KMS-11 (cell line): ENCODE results near the gene DTD2.
"Not testable (repeated sequence)": the region's sequence is repeated elsewhere in the genome, so short reads cannot be mapped to it uniquely, and the experiment has no call there.

ENCODE experiments used
- H2AFZ ChIP-seq: fragments of 200-600 bp; sonication (generic); 2 replicates; pipeline ENCODE4 v1.6.1; 2016; ENCODE audit warnings: antibody characterized with exemption, mixed run types, low read depth
- H3K27ac ChIP-seq: fragments of 200-600 bp; sonication (generic); 2 replicates; pipeline ENCODE4 v1.6.1; 2016; ENCODE audit warnings: mild to moderate bottlenecking, mixed run types
- H3K27me3 ChIP-seq: fragments of 200-600 bp; sonication (generic); 2 replicates; pipeline ENCODE4 v1.6.1; 2017; ENCODE audit warnings: mild to moderate bottlenecking, low read depth, mixed run types, moderate library complexity; ENCODE audit not compliant: insufficient read depth
- H3K36me3 ChIP-seq: fragments of 200-600 bp; sonication (generic); 2 replicates; pipeline ENCODE4 v1.6.1; 2017; ENCODE audit warnings: mild to moderate bottlenecking, mixed run types; ENCODE audit not compliant: insufficient read depth
- H3K4me1 ChIP-seq: fragments of 200-600 bp; sonication (generic); 2 replicates; pipeline ENCODE4 v1.6.1; 2016; ENCODE audit warnings: mild to moderate bottlenecking, low read depth, mixed run types; ENCODE audit not compliant: poor library complexity, severe bottlenecking
- H3K4me2 ChIP-seq: fragments of 200-600 bp; sonication (generic); 2 replicates; pipeline ENCODE4 v1.7.0; 2016; ENCODE audit warnings: mild to moderate bottlenecking, mixed run types
- H3K4me3 ChIP-seq: fragments of 200-600 bp; sonication (generic); IDR thresholded peaks from 2 replicates; pipeline ENCODE4 v1.6.1; 2017; ENCODE audit warnings: low read depth, low read length, mixed read lengths; ENCODE audit not compliant: insufficient read depth
- H3K79me2 ChIP-seq: fragments of 200-600 bp; sonication (generic); 2 replicates; pipeline ENCODE4 v1.6.1; 2016; ENCODE audit warnings: low read depth, mixed run types; ENCODE audit not compliant: insufficient read depth
- H3K9ac ChIP-seq: fragments of 200-600 bp; sonication (generic); 2 replicates; pipeline ENCODE4 v1.6.1; 2016; ENCODE audit warnings: mild to moderate bottlenecking, mixed run types
- H4K20me1 ChIP-seq: fragments of 200-600 bp; sonication (generic); 2 replicates; pipeline ENCODE4 v1.6.1; 2016; ENCODE audit warnings: mild to moderate bottlenecking, mixed run types; ENCODE audit not compliant: insufficient read depth
- CTCF ChIP-seq: fragments of 200-600 bp; sonication (generic); conservative IDR thresholded peaks from 2 replicates; pipeline ENCODE4 v1.6.1; 2017; ENCODE audit warnings: low read depth, mild to moderate bottlenecking, antibody characterized with exemption, low read length, moderate library complexity, mixed read lengths

The DTD2 gene

GRCh38 chr14:31440280-31440679, 17.0 kb downstream of the DTD2 start:
- Histone ChIP-seq H3K36me3 (no peaks in the 10 kb centered on the region), H3K79me2 (no peaks in the 10 kb centered on the region), H3K27ac (no peak overlapping the region), H3K4me1 (no peaks in the 10 kb centered on the region), H3K4me3 (no peak overlapping the region), H3K27me3 (no peaks in the 10 kb centered on the region), H4K20me1 (no peaks in the 10 kb centered on the region), H3K4me2 (no peak overlapping the region), H3K9ac (no peak overlapping the region), H2AFZ (no peak overlapping the region)
- no peak for TF ChIP-seq CTCF

- Histone ChIP-seq H3K36me3 (no peaks in the 10 kb centered on the region), H4K20me1 (no peaks in the 10 kb centered on the region), H3K79me2 (no peaks in the 10 kb centered on the region), H2AFZ (no peak overlapping the region), H3K27me3 (no peaks in the 10 kb centered on the region), H3K9ac (no peak overlapping the region), H3K4me2 (no peak overlapping the region), H3K4me1 (no peaks in the 10 kb centered on the region), H3K4me3 (no peak overlapping the region), H3K27ac (no peak overlapping the region)
- TF ChIP-seq CTCF, result no peak
Measured at GRCh38 chr14:31439561-31439960, 17.7 kb downstream of the DTD2 start.

- not testable (repeated sequence) for H3K27me3 ChIP-seq, H3K4me1 ChIP-seq, H3K36me3 ChIP-seq, H3K79me2 ChIP-seq, H4K20me1 ChIP-seq, H3K4me2 ChIP-seq, H3K27ac ChIP-seq, H3K4me3 ChIP-seq, H2AFZ ChIP-seq, H3K9ac ChIP-seq
Measured at GRCh38 chr14:31437045-31437691, 20.1 kb downstream of the DTD2 start.

GRCh38 chr14:31435276-31435675, 22.0 kb downstream of the DTD2 start:
- H3K79me2 ChIP-seq, result no peaks in the 10 kb centered on the region
- H3K4me1 ChIP-seq, result no peaks in the 10 kb centered on the region
- H3K4me2 ChIP-seq, result no peak overlapping the region
- H2AFZ ChIP-seq, result no peak overlapping the region
- TF ChIP-seq CTCF, result no peak
- H3K27ac ChIP-seq, result no peak overlapping the region
- H3K27me3 ChIP-seq, result no peaks in the 10 kb centered on the region
- no peaks in the 10 kb centered on the region for H3K36me3 ChIP-seq
- H4K20me1 ChIP-seq, result no peaks in the 10 kb centered on the region
- no peak overlapping the region for H3K4me3 ChIP-seq
- no peak overlapping the region for H3K9ac ChIP-seq

- no peak overlapping the region for H3K4me3 ChIP-seq
Measured at GRCh38 chr14:31430634-31431264, 26.6 kb downstream of the DTD2 start.

More at GRCh38 chr14:31430634-31431264, 26.6 kb downstream of the DTD2 start:
- Histone ChIP-seq H3K79me2 (no peaks in the 10 kb centered on the region), H3K4me1 (no peaks in the 10 kb centered on the region), H3K9ac (no peak overlapping the region), H3K27me3 (no peaks in the 10 kb centered on the region), H2AFZ (no peak overlapping the region), H3K36me3 (no peaks in the 10 kb centered on the region), H3K27ac (no peak overlapping the region), H4K20me1 (no peaks in the 10 kb centered on the region), H3K4me2 (no peak overlapping the region)
- no peak for TF ChIP-seq CTCF
